NCI-H146 treated with DMSO at 0.1 percent for 48 hours (cell line): Measurements from ENCODE around the gene PRR15L.
"Not testable (repeated sequence)": the region's sequence is repeated elsewhere in the genome, so short reads cannot be mapped to it uniquely, and the experiment has no call there.

ENCODE experiments used
- DNase-seq: peaks from one replicate; lab custom pipeline; 2025; ENCODE audit not compliant: unreplicated experiment; lab: John Stamatoyannopoulos, UW

PRR15L gene

DNA sequence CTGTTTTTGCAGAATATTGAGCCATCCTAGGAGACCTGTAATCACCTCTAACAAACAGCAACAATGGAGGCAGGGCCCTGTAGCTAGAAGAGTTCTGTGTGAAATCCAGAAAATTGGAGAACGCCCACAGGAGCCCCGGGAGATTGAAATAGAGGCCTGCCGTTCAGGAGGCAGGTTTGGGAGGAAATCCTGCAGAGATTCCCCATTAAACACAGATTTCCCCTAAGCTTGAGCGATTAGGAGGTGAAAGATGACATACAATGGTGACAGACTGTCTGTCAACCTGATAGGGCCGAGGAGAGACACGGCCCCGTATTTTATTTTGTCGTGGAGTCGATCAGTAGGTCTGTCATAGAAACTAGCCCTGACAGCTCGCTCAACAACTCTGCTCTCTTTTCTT lies 31.5 kb upstream of the PRR15L start:
- DNase-seq = no peak

DNA sequence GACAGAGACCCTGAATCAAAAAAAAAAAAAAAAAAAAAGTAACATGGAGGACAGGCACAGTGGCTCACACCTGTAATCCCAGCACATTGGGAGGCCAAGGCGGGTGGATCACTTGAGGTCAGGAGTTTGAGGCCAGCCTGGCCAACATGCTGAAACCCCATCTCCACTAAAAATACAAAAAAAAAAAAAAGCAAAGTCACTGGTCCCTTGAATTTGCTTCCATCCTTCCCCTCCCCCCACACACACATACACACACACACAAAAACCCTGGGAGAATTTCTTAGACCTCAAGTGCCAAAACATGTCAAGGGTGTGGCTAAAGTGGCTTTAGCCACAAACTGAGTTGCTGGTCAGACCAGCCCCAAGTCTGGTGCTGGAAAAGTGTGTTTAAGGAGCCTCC lies 30.8 kb upstream of the PRR15L start:
- not testable (repeated sequence) for DNase-seq

- DNase-seq = peak; percentile 68
These were observed 29.7 kb upstream of the PRR15L start for GRCh38 chr17:47987240-47987835.

DNA sequence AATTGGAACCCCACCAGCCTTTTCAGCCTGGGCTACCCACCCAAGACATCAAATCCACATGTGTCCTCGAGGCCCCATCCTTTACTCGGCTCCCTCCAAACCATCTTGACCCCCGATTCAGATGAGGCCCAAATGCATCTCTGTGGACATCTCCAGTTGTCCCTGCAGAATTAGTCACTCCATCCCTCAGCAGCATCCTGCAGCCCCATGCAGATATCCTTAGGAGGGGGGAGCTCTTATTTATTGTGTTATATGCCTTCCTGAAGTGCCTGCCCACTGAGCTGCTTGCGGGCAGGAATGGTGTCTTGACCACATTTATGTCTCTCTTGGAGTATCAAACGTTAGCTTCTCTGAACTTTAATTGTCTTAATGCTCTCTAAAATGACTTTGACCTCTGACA lies 28.8 kb upstream of the PRR15L start:
- no peak for DNase-seq

DNA sequence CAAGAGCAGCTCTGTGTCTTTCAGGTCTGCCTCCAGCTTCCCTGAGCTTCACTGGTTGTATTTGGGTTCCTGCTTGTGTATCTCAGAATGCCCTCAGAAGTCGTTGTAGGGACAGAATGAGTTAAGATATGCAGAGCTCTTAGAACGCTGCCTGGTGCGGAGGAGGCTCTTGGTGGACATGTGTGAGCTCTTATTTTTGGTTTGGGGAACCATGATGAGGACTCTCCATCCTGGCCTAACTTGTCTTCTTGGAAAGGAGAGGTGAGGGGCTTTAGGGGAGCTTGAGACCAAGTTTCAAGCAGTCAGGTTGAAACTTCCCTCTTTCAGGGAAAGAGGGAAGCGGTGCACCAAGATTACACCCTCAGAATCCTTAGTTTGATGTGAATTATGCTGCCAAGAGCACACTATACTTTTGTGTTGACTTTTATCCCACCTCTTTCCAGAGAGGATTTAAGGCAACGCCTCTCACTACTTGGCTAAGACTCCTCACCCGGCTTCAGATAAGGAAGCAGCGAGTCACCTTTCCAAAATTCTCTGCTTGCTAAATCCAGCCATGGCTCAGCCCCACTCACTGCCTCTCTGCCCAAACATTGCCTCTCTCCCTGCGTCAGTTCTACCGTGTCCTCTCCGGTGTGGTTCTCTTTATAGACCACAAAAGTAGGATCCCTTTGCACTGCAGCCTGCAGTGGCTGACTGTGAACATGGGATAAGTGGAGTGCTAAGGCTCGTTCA lies 26.0 kb upstream of the PRR15L start:
- DNase-seq = no peak

DNA sequence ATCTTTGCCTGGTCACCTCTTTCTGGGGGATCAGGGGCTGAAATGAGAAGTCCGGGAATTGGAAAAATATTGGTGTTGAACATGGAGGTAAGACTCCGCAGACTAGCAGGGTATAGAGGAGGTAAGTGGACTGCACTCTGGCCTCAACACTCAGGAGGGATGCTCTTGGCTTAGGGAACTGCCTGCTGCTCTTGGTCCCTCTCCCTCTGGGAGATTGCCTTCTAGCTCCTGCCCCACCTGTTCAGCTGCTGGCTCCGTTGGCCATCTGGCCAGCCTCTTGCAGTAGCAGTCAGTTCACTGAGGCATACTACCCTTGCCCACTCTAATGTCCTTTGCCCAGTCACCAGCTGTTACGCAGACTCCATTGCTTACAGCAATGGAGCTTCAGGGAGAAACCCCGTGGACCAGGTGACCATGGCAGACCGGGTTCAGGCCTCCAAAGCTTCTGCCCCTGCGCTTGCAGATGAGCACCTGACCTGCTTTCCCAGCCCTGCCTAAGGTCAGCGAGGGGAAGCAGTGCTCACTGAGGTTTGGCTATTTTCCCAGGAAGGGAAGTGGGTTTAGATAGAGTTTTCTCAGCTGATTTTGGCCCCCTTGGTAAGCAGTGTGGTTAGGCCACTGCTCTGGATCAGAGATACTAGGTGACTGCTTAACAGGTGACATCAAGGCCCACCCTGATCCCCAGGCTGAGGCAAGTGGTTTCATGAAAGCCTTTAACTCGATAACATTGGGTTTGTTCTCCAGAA lies 25.1 kb upstream of the PRR15L start:
- DNase-seq = no peak

- no peak for DNase-seq
These were observed 24.5 kb upstream of the PRR15L start for GRCh38 chr17:47982091-47982617.

DNA sequence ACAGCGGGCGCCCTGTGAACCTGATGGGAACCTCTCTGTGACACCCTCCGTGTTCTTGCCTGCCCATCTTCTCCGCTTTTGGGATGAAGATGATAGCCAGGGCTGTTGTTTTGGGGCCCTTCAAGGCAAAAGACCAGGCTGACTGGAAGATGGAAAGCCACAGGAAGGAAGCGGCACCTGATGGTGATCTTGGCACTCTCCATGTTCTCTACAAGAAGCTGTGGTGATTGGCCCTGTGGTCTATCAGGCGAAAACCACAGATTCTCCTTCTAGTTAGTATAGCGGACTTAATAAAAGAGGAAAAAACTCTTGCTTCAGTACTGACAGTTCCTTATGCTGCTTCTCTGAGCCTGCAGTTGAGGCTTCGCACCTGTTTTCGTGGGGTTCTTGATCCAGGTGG lies 23.8 kb upstream of the PRR15L start:
- no peak for DNase-seq

DNA sequence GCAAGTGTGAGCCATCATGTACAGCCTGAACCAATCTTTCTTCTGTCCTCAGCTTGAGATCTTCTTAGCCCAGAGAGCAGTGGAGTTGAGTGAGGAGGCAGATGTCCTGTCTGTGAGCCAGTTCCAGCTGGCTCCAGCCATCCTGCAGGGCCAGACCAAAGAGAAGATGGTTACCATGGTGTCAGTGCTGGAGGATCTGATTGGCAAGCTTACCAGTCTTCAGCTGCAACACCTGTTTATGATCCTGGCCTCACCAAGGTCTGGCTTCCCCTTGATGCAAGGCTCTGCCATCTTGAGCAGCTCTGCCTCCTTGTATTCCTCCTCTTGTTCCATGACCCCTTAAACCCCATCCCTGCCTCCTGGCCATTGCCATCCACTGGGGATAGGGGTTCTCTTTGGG lies 22.9 kb upstream of the PRR15L start:
- peak; percentile 19 for DNase-seq

- DNase-seq = peak; percentile 8
These were observed 20.6 kb upstream of the PRR15L start for GRCh38 chr17:47978324-47978723.

GRCh38 chr17:47975823-47976205 lies 18.1 kb upstream of the PRR15L start:
- no peak for DNase-seq

GRCh38 chr17:47975189-47975822 lies 17.6 kb upstream of the PRR15L start:
- DNase-seq = no peak

GRCh38 chr17:47973541-47973940 lies 15.9 kb upstream of the PRR15L start:
- no peak for DNase-seq

GRCh38 chr17:47970725-47971499 lies 13.2 kb upstream of the PRR15L start, which contains the start of gene CDK5RAP3:
Gene CDK5RAP3, plus strand, starts transcription at chr17:47971113. Its CDS starts 34 bp downstream, at chr17:47971147.
- peak; percentile 98 for DNase-seq

DNA sequence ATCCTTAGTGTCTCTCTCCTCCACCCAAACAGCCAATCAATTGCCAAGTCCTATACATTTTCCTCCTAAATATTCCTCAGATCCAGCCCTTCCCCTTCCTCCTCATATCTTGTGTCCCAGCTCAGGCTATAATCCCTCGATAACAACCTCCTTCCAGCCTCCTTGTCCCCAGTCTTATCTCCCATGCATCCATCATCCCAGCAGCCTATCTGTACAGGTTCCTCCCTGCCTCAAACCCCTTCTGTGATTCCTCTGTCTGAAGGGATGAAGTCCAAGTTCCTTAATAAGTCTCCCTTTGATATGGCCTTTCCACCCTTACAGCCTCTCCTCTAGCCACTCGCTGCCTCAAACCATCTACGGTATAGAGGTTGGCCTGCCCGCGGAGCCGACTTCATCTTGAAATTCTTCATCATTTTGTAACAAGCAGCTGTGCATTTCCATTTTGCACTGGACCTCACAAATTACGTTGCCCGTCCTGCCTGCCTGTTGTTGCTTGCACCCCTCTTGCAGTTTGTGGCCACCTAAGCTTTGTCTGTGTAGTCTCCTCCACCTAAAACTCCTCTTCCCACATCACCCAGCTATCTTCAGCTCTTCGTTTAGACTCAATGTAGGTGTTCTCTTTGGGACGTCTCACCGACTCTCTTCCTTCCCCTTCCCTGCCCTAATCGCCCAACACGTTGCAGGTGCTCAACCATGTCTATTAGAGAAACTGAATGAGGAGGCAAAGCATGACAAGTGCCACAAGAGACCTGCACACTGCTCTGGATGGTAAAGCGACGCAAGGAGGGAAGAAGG lies 12.4 kb upstream of the PRR15L start:
- no peak for DNase-seq

GRCh38 chr17:47968836-47969235 lies 11.2 kb upstream of the PRR15L start:
- no peak for DNase-seq

DNA sequence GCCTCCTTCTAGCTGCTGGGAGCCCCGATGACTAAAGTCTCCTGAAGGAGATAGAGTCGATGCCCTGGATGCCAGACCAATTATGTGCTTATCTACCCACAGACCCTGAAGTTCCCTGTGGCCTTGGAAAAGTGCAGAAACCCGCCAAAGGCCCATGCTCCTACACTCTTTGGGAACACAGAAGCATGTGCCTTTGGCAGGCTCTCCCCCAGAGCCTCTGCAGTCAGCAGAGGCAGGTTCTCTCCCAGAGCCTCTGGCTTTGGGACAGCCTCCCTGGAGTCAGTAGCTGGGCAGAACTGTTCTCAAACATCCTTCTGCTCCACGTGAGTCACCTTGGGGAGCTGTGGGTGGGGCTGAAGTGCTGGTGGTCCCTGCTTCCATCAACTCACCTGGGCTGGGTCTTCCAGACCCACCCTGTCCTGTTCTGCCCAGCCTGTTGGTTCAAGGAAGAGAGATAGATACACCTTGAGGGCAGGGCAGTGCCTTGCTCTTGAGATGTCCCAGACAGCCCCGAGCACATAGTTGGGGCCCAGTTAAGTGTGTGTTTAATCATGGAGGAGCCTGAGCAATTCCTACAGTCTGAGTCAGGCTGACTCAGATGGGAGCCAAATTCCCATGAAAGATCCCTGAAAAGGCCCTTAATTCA lies 10.0 kb upstream of the PRR15L start:
- no peak for DNase-seq

DNA sequence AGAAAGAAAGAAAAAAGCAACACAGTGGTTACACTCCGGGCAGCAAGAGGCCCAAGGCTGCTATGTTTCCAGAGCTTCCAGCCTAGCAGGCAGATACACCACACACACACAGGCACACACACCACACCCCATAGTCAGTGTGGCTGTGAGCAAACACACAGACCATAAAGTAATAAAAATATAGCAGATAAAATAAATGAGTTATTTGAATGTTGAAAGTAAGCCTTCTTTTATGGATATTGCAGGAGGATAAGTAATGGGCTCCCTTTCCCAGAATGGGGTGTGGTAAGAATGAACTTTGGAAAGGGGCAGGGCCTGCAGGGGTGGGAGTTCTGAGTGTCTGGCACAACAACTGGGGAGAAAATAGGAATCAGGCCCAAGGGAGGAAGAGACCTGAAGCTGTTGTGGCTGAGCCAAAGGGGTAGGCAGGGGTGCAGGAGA lies 8.4 kb upstream of the PRR15L start:
- no peak for DNase-seq

DNA sequence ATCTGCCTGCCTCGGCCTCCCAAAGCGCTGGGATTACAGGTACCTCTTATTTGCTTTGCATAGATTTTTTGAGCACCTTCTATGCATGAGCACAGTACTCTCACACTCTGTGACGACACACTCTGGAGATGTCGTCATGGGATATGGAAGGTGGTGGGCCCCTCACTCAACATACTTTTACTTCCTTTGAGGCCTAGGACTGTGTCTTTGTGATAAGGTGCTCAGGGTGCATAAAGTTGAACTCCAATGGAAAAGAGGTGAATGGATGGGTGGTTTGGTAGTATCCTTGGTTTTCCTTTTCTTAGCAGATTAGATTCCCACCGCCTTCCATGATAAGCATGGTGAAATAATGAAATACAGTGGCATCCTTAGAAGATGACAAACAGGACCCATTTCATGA lies 7.2 kb upstream of the PRR15L start:
- DNase-seq = no peak
